Rectal smooth muscle tissue (tissue), 1 donor: ENCODE results near the gene LGALS1.
A peak's percentile ranks its signal among the peaks of the same experiment; 100 is the strongest.
"Not testable (repeated sequence)": the region's sequence is repeated elsewhere in the genome, so short reads cannot be mapped to it uniquely, and the experiment has no call there.

Source experiments
- H3K27ac ChIP-seq: one replicate; pipeline ENCODE4 v1.7.0; 2013; ENCODE audit warnings: low read depth, low read length, inconsistent platforms
- H3K27me3 ChIP-seq: one replicate; pipeline ENCODE4 v1.7.0; 2013; ENCODE audit warnings: low read length; ENCODE audit not compliant: control insufficient read depth, insufficient read depth
- H3K36me3 ChIP-seq: one replicate; pipeline ENCODE4 v1.7.0; 2013; ENCODE audit warnings: low read length; ENCODE audit not compliant: control insufficient read depth, insufficient read depth
- H3K4me1 ChIP-seq: one replicate; pipeline ENCODE4 v1.7.0; 2013; ENCODE audit warnings: low read length; ENCODE audit not compliant: control insufficient read depth, insufficient read depth
- H3K4me3 ChIP-seq: one replicate; pipeline ENCODE4 v1.7.0; 2013; ENCODE audit warnings: low read length
- H3K9ac ChIP-seq: one replicate; pipeline ENCODE4 v1.7.0; 2013; ENCODE audit warnings: low read length

LGALS1 gene

GRCh38 chr22:37690901-37691504 is 15.6 kb downstream of the LGALS1 start:
- peaks cover 34% of the 10 kb centered on the region for H3K36me3 ChIP-seq
- no peak overlapping the region for H3K9ac ChIP-seq
- no peaks in the 10 kb centered on the region for H3K27me3 ChIP-seq
- no peak overlapping the region for H3K4me3 ChIP-seq
- no peak overlapping the region for H3K27ac ChIP-seq
- H3K4me1 ChIP-seq = peaks cover under 1% of the 10 kb centered on the region

GRCh38 chr22:37692627-37693285 is 17.3 kb downstream of the LGALS1 start:
- Histone ChIP-seq H3K27ac (no peak overlapping the region), H3K36me3 (peaks cover 34% of the 10 kb centered on the region), H3K9ac (no peak overlapping the region), H3K4me3 (no peak overlapping the region), H3K27me3 (no peaks in the 10 kb centered on the region), H3K4me1 (peaks cover 4% of the 10 kb centered on the region)

DNA sequence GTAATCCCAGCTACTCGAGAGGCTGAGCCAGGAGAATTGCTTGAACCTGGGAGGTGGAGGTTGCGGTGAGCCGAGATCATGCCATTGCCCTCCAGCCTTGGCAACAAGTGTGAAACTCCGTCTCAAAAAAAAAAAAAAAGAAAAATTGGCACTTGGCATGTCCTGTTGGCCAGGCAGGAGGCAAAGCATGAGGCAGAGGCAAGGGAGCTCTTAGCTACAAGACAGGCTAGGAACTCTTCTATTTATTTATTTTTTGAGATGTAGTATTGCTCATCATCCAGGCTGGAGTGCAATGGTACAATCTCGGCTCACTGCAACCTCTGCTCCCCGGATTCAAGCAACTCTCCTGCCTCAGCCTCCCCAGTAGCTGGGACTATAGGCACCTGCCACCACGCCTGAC is 18.7 kb downstream of the LGALS1 start:
- not testable (repeated sequence) for H3K9ac ChIP-seq, H3K27ac ChIP-seq, H3K4me3 ChIP-seq, H3K27me3 ChIP-seq, H3K4me1 ChIP-seq
- peaks cover 31% of the 10 kb centered on the region for H3K36me3 ChIP-seq

GRCh38 chr22:37696260-37696656 is 20.8 kb downstream of the LGALS1 start:
- not testable (repeated sequence) for H3K9ac ChIP-seq, H3K4me1 ChIP-seq, H3K27ac ChIP-seq, H3K27me3 ChIP-seq
- peak overlapping the region; percentile 58 for H3K4me3 ChIP-seq
- peaks cover 17% of the 10 kb centered on the region for H3K36me3 ChIP-seq

- Histone ChIP-seq H3K9ac (no peak within 1 kb of the TSS), H3K4me1 (peaks cover 4% of the 10 kb centered on the region), H3K36me3 (peaks cover 11% of the 10 kb centered on the region), H3K27ac (no peak within 1 kb of the TSS), H3K4me3 (peak within 1 kb of the TSS; percentile 58), H3K27me3 (no peaks in the 10 kb centered on the region)
Observed at GRCh38 chr22:37696657-37697537, 21.5 kb downstream of the LGALS1 start, which contains the start of gene TRIOBP. TRIOBP (plus strand) TSS chr22:37697048; CDS start chr22:37701366, 4,318 bp downstream.

- H3K4me3 ChIP-seq = no peak overlapping the region
- H3K27ac ChIP-seq = no peak overlapping the region
Observed at GRCh38 chr22:37697538-37697835, 22.1 kb downstream of the LGALS1 start.

DNA sequence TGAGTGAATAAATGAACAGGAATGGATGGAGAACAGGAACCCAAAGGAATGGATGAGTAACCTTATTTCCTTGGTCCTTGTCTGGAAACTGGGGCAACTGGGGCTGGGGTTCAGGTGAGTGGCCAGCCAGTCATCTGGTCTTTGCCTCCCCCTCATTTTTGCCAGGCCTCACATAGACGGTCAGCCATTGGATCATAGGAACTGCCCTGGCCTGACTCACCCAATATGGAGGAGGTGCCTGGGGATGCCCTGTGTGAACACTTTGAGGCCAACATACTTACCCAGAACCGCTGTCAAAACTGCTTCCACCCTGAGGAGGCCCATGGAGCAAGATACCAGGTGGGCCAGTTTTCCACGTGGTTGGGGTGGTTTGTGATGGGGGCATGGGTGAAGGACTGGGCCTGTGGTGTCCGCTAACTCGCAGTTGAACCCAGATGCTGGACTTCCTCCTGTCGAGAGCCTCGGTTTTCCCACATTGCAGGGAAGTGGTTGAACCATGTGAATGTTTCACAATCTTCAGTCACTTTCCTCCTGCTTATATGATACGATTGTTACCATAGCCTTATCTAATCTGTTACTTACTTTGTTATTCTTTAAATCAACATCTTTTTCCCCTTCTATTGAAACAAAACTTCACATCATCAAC is 25.8 kb downstream of the LGALS1 start:
- H3K36me3 ChIP-seq = no peaks in the 10 kb centered on the region
- H3K4me3 ChIP-seq = no peak overlapping the region
- no peak overlapping the region for H3K27ac ChIP-seq
- H3K9ac ChIP-seq = no peak overlapping the region
- H3K27me3 ChIP-seq = no peaks in the 10 kb centered on the region
- peaks cover under 1% of the 10 kb centered on the region for H3K4me1 ChIP-seq

More at GRCh38 chr22:37697538-37697835, 22.1 kb downstream of the LGALS1 start:
- Histone ChIP-seq H3K4me1 (peaks cover 4% of the 10 kb centered on the region), H3K36me3 (peaks cover 9% of the 10 kb centered on the region), H3K27me3 (no peaks in the 10 kb centered on the region), H3K9ac (no peak overlapping the region)

DNA sequence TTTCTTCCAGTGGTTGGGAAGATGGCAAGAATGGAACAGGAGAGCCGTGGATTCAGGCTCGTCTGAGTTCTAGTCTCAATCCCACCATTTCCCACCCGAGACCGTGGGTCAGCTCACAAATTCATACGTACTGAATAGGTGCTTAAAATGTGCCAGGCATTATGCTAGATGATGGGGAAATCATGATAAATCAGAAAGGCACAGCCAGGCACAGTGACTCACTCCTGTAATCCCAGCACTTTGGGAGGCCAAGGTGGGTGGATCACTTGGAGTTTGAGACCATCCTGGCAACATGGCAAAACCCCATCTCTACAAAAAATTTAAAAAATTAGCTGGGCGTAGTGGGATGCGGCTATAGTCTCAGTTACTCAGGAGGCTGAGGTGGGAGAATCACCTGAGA is 28.5 kb downstream of the LGALS1 start:
- H3K36me3 ChIP-seq = no peaks in the 10 kb centered on the region
- no peak overlapping the region for H3K27ac ChIP-seq
- H3K4me3 ChIP-seq = no peak overlapping the region
- no peak overlapping the region for H3K9ac ChIP-seq
- H3K4me1 ChIP-seq = no peaks in the 10 kb centered on the region
- H3K27me3 ChIP-seq = no peaks in the 10 kb centered on the region

DNA sequence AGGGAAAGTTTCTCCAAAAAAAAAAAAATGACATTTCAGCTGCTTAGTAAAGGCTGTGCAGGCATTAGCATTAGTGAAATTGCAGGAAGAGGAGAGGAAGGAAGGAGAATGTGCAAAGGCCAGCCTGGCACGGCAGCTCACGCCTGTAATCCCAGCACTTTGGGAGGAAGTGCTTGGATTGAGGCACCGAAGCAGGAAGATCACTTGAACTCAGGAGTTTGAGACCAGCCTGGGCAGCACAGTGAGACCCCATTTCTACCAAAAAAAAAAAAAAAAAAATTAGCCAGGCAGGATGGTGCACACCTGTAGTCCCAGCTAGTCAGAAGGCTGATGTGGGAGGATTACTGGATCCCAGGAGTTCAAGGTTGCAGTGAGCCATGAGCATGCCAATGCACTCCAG is 29.2 kb downstream of the LGALS1 start:
- H3K36me3 ChIP-seq = no peaks in the 10 kb centered on the region
- no peak overlapping the region for H3K9ac ChIP-seq
- H3K27me3 ChIP-seq = no peaks in the 10 kb centered on the region
- no peak overlapping the region for H3K4me3 ChIP-seq
- no peaks in the 10 kb centered on the region for H3K4me1 ChIP-seq
- H3K27ac ChIP-seq = no peak overlapping the region

DNA sequence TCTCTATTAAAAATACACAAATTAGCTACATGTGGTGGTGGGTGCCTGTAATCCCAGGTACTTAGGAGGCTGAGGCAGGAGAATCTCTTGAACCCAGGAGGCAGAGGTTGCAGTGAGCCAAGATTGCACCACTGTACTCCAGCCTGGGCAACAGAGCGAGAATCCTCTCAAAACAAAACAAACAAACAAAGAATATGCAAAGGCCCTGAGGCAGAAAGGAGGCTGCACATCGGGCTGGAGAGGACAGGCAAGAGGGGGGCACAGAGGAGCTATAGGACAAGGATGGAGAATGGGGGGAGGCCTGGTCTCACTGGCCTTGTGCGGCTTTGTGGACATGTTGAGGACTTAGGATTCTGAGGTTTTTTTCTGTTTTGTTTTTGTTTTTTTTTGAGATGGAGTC is 29.8 kb downstream of the LGALS1 start:
- no peaks in the 10 kb centered on the region for H3K27me3 ChIP-seq
- no peak overlapping the region for H3K4me3 ChIP-seq
- no peak overlapping the region for H3K27ac ChIP-seq
- no peak overlapping the region for H3K9ac ChIP-seq
- H3K36me3 ChIP-seq = no peaks in the 10 kb centered on the region
- no peaks in the 10 kb centered on the region for H3K4me1 ChIP-seq

DNA sequence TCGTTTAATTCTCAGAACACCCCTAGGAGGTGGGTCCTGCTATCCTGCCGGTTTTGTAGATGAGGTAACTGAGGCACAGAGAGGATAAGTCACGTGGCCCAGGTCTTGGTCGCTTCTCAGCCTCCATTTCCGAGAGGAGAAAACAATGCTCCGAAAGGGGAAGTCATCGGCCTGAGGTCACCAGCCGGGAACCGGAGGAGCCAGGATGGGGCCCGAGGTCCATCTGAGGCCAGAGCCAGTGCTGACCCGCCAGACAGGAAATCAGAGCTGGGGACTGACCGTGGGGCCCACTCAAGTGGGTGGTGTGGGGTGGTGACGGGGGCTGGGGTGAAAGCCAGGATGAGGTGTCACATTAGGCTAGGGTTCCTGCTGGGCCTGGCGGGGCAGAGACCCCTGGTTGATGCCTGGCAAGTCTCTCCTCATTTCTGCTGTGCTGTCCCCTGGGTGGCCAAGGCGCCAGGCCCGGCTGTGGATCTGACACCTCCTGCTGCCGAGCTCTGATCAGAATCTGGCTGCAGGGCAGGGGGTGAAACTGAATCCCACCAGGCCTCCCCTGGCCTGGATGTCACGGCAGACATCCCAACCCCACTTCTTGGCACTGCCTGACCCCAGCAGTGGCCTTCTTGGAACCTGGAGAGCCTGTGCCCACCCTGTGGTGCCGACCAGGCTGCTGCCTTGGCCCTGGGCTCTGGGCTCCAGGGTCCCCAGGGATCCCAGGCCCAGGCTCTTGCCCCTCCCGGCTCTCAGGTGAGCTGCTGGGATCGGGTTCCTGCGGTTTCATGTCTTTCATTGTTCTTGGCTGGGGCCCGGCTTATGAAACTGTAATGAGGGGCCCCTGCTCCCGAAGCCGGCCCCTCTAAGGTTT is 33.4 kb downstream of the LGALS1 start:
- no peak overlapping the region for H3K27ac ChIP-seq
- no peaks in the 10 kb centered on the region for H3K27me3 ChIP-seq
- no peak overlapping the region for H3K4me3 ChIP-seq
- H3K9ac ChIP-seq = no peak overlapping the region
- H3K4me1 ChIP-seq = no peaks in the 10 kb centered on the region
- H3K36me3 ChIP-seq = no peaks in the 10 kb centered on the region

DNA sequence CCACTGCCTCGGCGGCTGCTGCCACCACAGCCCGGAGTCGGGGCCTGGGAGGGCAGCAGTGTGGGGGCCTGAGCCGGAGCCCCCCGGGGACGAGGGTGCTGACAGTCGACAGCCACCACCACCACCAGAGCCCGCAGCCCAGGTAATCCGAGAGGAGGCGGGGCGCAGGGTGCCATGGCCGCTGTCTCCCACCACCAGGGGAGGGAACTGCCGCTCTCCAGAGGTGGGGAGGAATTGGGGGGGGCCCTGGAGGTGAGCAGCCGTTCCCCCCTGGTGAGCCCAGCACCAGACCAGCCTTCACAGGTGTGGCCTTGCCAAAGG is 34.0 kb downstream of the LGALS1 start:
- Histone ChIP-seq H3K4me3 (no peak overlapping the region), H3K9ac (no peak overlapping the region), H3K27ac (no peak overlapping the region), H3K27me3 (no peaks in the 10 kb centered on the region), H3K4me1 (no peaks in the 10 kb centered on the region), H3K36me3 (no peaks in the 10 kb centered on the region)
